ENCODE results near the gene PCDHGC3.
A peak's percentile ranks its signal among the peaks of the same experiment; 100 is the strongest.

Gene PCDHGC3

GRCh38 chr5:141485321-141486055 lies 9.7 kb downstream of the PCDHGC3 start:
- DNase-seq, result no peak

GRCh38 chr5:141486091-141486490 lies 10.3 kb downstream of the PCDHGC3 start:
- DNase-seq, result no peak

GRCh38 chr5:141487131-141487530 lies 11.4 kb downstream of the PCDHGC3 start:
- no peak for DNase-seq

GRCh38 chr5:141488591-141489561 lies 13.1 kb downstream of the PCDHGC3 start, which contains the start of gene PCDHGC5:
Gene PCDHGC5, plus strand, starts transcription at chr5:141489081. Its CDS starts 160 bp downstream, at chr5:141489241.
- no peak for DNase-seq

GRCh38 chr5:141489841-141490240 lies 14.1 kb downstream of the PCDHGC3 start:
- DNase-seq, result no peak

- DNase-seq, result no peak
Measured at GRCh38 chr5:141490271-141490670, 14.5 kb downstream of the PCDHGC3 start.

GRCh38 chr5:141490771-141491170 lies 15.0 kb downstream of the PCDHGC3 start:
- DNase-seq, result no peak

GRCh38 chr5:141491323-141492167 lies 15.8 kb downstream of the PCDHGC3 start:
- DNase-seq, result peak; percentile 66

GRCh38 chr5:141492168-141492885 lies 16.6 kb downstream of the PCDHGC3 start:
- peak; percentile 71 for DNase-seq

GRCh38 chr5:141493500-141494422 lies 18.0 kb downstream of the PCDHGC3 start:
- peak; percentile 62 for DNase-seq

- peak; percentile 77 for DNase-seq
Measured at GRCh38 chr5:141494761-141495452, 19.1 kb downstream of the PCDHGC3 start.

GRCh38 chr5:141495453-141495811 lies 19.7 kb downstream of the PCDHGC3 start:
- DNase-seq, result no peak

- peak; percentile 39 for DNase-seq
Measured at GRCh38 chr5:141496038-141496437, 20.3 kb downstream of the PCDHGC3 start.

GRCh38 chr5:141501761-141502160 lies 26.0 kb downstream of the PCDHGC3 start:
- no peak for DNase-seq

GRCh38 chr5:141503681-141504080 lies 27.9 kb downstream of the PCDHGC3 start:
- no peak for DNase-seq

GRCh38 chr5:141504216-141504615 lies 28.4 kb downstream of the PCDHGC3 start:
- no peak for DNase-seq

- DNase-seq, result no peak
Measured at GRCh38 chr5:141506381-141507155, 30.8 kb downstream of the PCDHGC3 start.

- no peak for DNase-seq
Measured at GRCh38 chr5:141507387-141508091, 31.8 kb downstream of the PCDHGC3 start.

- DNase-seq, result no peak
Measured at GRCh38 chr5:141508440-141508797, 32.7 kb downstream of the PCDHGC3 start.

Data from retina (tissue), 1 donor.